Endodermal cell (in vitro differentiated cells): ENCODE results near the gene WDR75. TPM values are rescaled to one million over a fixed set of nuclear protein-coding genes. Genes with fewer than 3 reads are reported as not detected.

Source experiments
- DNase-seq: peaks from one replicate; pipeline ENCODE4 v3.0.0-alpha.2; 2017
- H3K27ac ChIP-seq: 2 replicates; pipeline ENCODE4 v1.5.1; 2013; ENCODE audit warnings: mild to moderate bottlenecking, low read depth, low read length, moderate library complexity
- H3K27me3 ChIP-seq: 2 replicates; pipeline ENCODE4 v1.6.1; 2013; ENCODE audit warnings: mild to moderate bottlenecking, low read length, moderate library complexity; ENCODE audit not compliant: insufficient read depth, control insufficient read depth, poor library complexity, severe bottlenecking
- H3K36me3 ChIP-seq: 2 replicates; pipeline ENCODE4 v1.7.0; 2013; ENCODE audit warnings: mild to moderate bottlenecking, low read length, moderate library complexity; ENCODE audit not compliant: control insufficient read depth, insufficient read depth
- H3K4me1 ChIP-seq: one replicate; pipeline ENCODE4 v1.7.0; 2013; ENCODE audit warnings: low read length; ENCODE audit not compliant: control insufficient read depth, insufficient read depth
- H3K4me3 ChIP-seq: 2 replicates; pipeline ENCODE4 v1.5.1; 2013; ENCODE audit warnings: mild to moderate bottlenecking, low read length, moderate library complexity
- H3K9ac ChIP-seq: 2 replicates; pipeline ENCODE4 v1.6.1; 2013; ENCODE audit warnings: mild to moderate bottlenecking, low read length, moderate library complexity; ENCODE audit not compliant: poor library complexity, severe bottlenecking; ENCODE audit errors: extremely low read depth
- H3K9me3 ChIP-seq: 2 replicates; pipeline ENCODE4 v1.6.1; 2013; ENCODE audit warnings: mild to moderate bottlenecking, low read length, moderate library complexity; ENCODE audit not compliant: control insufficient read depth
- H3K27ac Mint-ChIP-seq: 2 replicates; pipeline ENCODE4 v1.8.0; 2020; ENCODE audit warnings: mixed read lengths
- H3K27me3 Mint-ChIP-seq: 2 replicates; pipeline ENCODE4 v1.8.0; 2021; ENCODE audit warnings: mild to moderate bottlenecking, mixed read lengths; ENCODE audit not compliant: insufficient read depth
- H3K36me3 Mint-ChIP-seq: 2 replicates; pipeline ENCODE4 v1.8.0; 2020; ENCODE audit warnings: low read depth, mixed read lengths
- H3K4me1 Mint-ChIP-seq: 2 replicates; pipeline ENCODE4 v1.8.0; 2020; ENCODE audit warnings: mixed read lengths
- H3K4me3 Mint-ChIP-seq: 2 replicates; pipeline ENCODE4 v1.8.0; 2020; ENCODE audit warnings: mild to moderate bottlenecking, moderate library complexity, mixed read lengths
- H3K9me3 Mint-ChIP-seq: 2 replicates; pipeline ENCODE4 v1.8.0; 2020; ENCODE audit warnings: mild to moderate bottlenecking, mixed read lengths
- WGBS, 2 experiments: methylation state at CpG; one replicate each; pipeline versions ENCODE4 v1.1.5 to v1.1.7; 2013; ENCODE audit warnings: missing lambda C conversion rate in 2 of 2, mixed read lengths in 1 of 2; ENCODE audit not compliant: insufficient coverage in 1 of 2, insufficient read length in 1 of 2; 5-methylcytosine and 5-hydroxymethylcytosine counted together
- total RNA-seq, 2 donors: library from RNA; stranded (reverse); fragmentation: NEBNext Ultra II Directional in 1 of 2; extraction: Animal tissue kit (Norgen Biotek cat#: 25700) in 1 of 2; gene quantifications; 2 replicates in 1 of 2; 3 replicates in 1 of 2; pipeline ENCODE4 v1.2.1, GENCODE V29; 2021
- TF ChIP-seq, protein P1 (sequence below): fragments of 200-600 bp; sonication (generic); conservative IDR thresholded peaks from 2 replicates; pipeline ENCODE4 v1.5.0; 2021; ENCODE audit warnings: antibody characterized with exemption, mild to moderate bottlenecking

The WDR75 gene
- total RNA-seq, 2 donors from 2014 or later: 65.8 to 76.2 TPM

GRCh38 chr2:189498205-189498604 lies 56.9 kb downstream of the WDR75 start:
- no peaks in the 10 kb centered on the region for H3K9me3 ChIP-seq
- no peaks in the 10 kb centered on the region for H3K4me1 ChIP-seq
- no peaks in the 10 kb centered on the region for H3K27me3 Mint-ChIP-seq
- H3K27me3 ChIP-seq: no peaks in the 10 kb centered on the region
- H3K36me3 Mint-ChIP-seq: no peaks in the 10 kb centered on the region
- H3K9me3 Mint-ChIP-seq: peaks cover 4% of the 10 kb centered on the region
- no peak overlapping the region for H3K4me3 Mint-ChIP-seq
- H3K27ac Mint-ChIP-seq: no peak overlapping the region
- H3K9ac ChIP-seq: no peak overlapping the region
- no peak overlapping the region for H3K27ac ChIP-seq
- TF ChIP-seq, protein P1, sequence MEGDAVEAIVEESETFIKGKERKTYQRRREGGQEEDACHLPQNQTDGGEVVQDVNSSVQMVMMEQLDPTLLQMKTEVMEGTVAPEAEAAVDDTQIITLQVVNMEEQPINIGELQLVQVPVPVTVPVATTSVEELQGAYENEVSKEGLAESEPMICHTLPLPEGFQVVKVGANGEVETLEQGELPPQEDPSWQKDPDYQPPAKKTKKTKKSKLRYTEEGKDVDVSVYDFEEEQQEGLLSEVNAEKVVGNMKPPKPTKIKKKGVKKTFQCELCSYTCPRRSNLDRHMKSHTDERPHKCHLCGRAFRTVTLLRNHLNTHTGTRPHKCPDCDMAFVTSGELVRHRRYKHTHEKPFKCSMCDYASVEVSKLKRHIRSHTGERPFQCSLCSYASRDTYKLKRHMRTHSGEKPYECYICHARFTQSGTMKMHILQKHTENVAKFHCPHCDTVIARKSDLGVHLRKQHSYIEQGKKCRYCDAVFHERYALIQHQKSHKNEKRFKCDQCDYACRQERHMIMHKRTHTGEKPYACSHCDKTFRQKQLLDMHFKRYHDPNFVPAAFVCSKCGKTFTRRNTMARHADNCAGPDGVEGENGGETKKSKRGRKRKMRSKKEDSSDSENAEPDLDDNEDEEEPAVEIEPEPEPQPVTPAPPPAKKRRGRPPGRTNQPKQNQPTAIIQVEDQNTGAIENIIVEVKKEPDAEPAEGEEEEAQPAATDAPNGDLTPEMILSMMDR: no peak
- no peaks in the 10 kb centered on the region for H3K36me3 ChIP-seq
- 82 to 90% methylated on average over 2 to 5 of the region's 5 CpGs for WGBS, 2 experiments
- H3K4me3 ChIP-seq: no peak overlapping the region
- no peak for DNase-seq
- peaks cover 4% of the 10 kb centered on the region for H3K4me1 Mint-ChIP-seq

DNA sequence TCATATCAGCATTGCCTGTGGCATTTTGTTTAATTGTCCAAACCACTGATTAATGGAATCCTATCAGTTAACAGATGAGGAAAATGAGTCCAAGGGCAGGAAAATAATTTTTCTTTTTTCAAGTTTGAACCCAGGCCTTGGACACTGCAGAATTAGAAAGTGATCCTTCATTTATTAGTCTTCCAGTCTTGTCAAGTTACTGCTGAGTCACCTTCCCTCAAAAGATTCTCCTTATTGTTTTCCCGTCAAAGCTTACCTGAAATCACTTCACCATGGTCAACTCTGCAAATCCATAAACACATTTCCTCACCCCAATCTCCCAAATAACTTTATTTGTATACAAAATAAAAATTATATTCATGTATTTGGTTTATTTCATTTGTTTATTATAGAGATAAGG lies 57.9 kb downstream of the WDR75 start:
- Histone ChIP-seq H3K36me3 (no peaks in the 10 kb centered on the region), H3K27ac (no peak overlapping the region), H3K9me3 (no peaks in the 10 kb centered on the region), H3K4me1 (peaks cover 2% of the 10 kb centered on the region), H3K27me3 (no peaks in the 10 kb centered on the region), H3K9ac (no peak overlapping the region), H3K4me3 (no peak overlapping the region)
- 83% methylated on average over 1 of the region's 1 CpG; no CpG with 5 or more reads in 1 of the 2 experiments for whole genome bisulfite sequencing, 2 experiments
- H3K4me3 Mint-ChIP-seq: no peak overlapping the region
- no peaks in the 10 kb centered on the region for H3K36me3 Mint-ChIP-seq
- peaks cover 4% of the 10 kb centered on the region for H3K9me3 Mint-ChIP-seq
- no peak overlapping the region for H3K27ac Mint-ChIP-seq
- H3K27me3 Mint-ChIP-seq: no peaks in the 10 kb centered on the region
- no peak for DNase-seq
- H3K4me1 Mint-ChIP-seq: peaks cover 9% of the 10 kb centered on the region
- TF ChIP-seq, protein P1: no peak

- Mint-ChIP-seq H3K27me3 (no peaks in the 10 kb centered on the region), H3K4me3 (no peak overlapping the region), H3K27ac (no peak overlapping the region), H3K9me3 (no peaks in the 10 kb centered on the region), H3K4me1 (peaks cover 18% of the 10 kb centered on the region), H3K36me3 (no peaks in the 10 kb centered on the region)
- Histone ChIP-seq H3K9ac (no peak overlapping the region), H3K27me3 (no peaks in the 10 kb centered on the region), H3K27ac (no peak overlapping the region), H3K4me3 (no peak overlapping the region), H3K9me3 (no peaks in the 10 kb centered on the region), H3K4me1 (peaks cover 2% of the 10 kb centered on the region), H3K36me3 (no peaks in the 10 kb centered on the region)
- DNase-seq: no peak
- WGBS, 2 experiments: 89 to 100% methylated on average over 3 to 6 of the region's 6 CpGs
- TF ChIP-seq, protein P1: no peak
Observed at GRCh38 chr2:189500456-189501160, 59.3 kb downstream of the WDR75 start.
